ENCODE measurements around the gene PGM2L1.
"Not testable (repeated sequence)": the region's sequence is repeated elsewhere in the genome, so short reads cannot be mapped to it uniquely, and the experiment has no call there.

The PGM2L1 gene

DNA sequence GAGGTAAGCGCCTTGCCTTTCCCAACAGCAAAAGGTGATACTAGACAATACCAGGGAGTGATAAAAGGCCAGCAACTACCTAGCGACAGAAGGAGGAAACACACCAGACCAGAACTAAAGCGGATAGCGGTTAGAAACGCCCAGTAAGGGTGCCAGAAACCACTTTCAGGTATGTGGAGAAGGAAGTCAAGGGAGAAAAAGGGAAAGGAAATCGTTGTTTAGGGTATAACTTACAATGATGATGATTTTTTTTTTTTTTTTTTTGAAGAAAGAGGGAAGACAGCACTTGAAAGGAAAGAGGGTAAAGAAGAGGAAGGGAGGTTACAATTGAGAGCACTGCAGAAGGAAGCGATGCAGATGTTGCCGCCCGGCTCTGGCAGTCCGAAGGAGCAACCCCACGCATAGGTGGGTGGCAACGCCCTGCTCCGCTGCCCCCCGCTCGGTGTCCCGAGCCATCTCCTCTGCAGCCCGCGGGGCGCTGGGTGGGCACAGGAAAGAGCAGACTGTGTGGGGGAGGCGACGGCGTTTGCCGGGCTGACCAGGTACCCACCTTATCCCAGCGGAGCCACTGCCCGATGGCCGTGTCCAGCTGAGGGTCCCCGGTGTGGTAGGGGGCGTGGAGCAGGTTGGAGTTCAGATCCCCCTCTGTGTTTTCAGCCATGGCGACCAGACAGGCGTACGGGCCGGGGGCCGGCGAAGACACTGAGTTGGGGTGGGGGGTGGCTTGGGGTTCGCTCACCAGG is 561 bp downstream of the PGM2L1 start:
- DNase-seq, result peak; percentile 37

DNA sequence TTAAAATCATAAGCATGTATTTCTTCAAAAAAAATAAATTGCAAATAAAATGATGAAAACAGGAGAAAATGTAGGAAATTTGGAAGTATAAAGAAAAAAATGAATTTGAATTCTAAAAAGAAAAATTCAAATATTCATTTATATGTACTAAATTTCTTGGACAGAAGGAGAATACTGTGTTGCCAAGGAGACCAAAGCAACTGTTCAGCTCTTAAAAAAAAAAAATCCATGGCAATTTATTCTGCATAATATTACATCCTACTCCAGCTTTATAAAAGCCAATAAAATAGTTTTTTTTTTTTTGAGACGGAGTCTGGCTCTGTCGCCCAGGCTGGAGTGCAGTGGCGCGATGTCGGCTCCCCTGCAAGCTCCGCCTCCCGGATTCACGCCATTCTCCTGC is 6.0 kb downstream of the PGM2L1 start:
- DNase-seq, result no peak

DNA sequence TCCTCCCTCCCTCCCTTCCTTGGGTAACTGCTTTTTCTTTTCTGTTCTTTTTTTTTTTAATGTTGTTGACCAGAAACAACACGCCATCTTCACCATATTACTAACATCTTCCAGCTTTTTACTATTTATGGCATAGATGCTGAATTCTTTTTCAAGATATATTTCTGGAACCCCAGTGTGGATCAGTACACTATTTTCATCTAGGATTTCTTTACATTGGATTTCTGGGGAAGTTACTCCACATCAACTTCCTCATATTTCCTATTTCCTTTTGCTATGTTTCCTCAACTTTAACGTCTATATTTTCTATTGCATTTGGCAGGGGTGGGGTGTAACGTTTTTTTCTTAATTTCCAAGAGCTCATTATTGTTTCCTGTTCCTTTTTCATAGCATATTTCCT is 7.0 kb downstream of the PGM2L1 start:
- DNase-seq, result no peak

DNA sequence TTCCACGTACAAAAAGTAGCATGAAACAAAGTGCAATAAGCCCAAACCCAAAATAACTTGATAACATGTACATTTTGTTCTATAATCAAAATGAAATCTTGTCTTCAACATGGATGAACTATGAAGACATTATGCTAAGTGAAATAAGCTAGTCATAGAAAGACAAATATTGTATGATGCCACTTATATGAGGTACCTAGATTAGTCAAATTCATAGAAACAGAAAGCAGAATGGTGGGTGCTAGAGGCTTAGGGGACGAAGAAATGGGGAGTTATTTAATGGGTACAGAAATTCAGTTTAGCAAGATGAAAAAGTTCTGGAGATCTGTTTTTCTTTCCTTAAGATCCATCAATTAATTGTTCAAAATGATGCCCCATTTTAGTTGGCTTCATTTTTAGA is 7.5 kb downstream of the PGM2L1 start:
- no peak for DNase-seq

DNA sequence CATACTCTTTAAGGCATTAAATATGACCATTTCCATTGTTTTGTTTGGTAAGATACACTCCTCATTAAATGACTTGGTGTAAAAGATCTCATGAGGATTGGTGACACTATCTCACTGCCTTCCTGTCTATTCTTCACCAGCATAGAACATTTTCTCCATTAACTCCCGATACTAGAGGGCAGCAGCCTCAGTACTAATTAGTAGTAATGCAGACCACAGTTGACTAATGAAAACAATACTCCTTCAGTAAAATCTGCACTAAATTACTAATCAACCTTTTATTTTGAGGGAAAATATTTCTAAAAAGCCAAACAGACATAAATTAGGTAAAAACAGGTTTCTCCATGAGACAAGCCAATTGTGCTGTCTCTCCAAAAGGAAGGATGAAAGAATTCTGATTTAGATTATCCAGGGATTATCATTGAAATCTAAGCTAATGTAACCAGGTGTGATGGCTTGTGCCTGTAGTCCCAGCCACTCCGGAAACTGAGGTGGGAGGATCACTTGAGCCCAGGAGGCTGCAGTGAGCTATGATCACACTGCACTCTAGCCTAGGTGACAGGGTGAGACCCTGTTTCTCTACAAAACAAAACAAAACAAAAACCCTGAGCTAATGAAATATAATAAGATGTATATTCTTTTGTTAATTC is 9.4 kb downstream of the PGM2L1 start:
- DNase-seq, result peak; percentile 78

DNA sequence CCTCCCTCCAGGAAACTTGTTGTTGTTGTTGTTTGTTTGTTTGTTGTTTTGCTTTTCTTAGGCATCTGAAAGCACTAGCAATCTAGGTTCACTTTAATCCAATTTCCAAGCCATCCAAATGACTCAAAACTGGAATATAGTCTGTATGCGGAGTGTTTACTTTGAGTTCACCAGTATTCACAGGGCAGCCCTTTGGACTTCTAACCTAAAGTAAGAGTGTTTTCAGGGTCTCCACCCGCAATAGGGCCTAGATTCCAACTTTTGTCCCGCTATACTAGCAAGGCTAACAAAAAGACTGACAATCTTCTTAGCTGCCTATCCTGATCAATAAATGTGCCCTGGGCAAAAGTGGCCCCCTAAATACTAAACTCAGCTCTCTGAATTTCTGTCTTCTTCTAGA is 13.6 kb downstream of the PGM2L1 start:
- DNase-seq, result no peak

DNA sequence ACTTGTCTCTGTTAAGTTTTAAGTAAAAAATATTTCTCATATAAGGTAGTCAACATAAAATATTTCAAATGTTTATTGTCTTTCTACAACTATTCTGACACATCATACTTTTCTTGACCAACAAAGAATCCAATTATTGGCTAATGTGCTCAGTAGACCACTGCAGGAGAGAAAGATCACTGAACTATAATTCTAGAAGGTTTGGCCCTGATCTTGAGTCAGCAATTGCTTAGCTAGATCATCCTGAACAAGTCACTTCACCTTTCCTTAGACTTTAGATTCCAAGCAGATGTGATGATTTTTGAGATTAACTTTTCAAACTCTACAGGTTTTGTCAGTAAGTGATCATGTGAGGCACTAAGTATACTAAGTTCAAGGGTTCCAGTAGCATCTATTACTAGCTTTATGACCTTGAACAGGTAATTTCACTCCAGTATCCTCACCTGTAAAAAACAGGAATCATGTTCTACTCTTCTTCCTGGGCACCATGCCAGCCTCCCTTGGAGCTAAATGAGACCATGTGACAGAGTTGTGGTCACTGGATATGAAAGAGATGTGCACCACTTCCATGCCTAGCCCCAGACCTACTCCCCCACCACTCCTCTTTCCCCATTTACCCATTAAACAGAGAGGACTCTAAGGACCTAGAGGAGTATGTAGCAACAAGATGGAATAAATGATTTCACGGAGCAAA is 17.3 kb downstream of the PGM2L1 start:
- no peak for DNase-seq

DNA sequence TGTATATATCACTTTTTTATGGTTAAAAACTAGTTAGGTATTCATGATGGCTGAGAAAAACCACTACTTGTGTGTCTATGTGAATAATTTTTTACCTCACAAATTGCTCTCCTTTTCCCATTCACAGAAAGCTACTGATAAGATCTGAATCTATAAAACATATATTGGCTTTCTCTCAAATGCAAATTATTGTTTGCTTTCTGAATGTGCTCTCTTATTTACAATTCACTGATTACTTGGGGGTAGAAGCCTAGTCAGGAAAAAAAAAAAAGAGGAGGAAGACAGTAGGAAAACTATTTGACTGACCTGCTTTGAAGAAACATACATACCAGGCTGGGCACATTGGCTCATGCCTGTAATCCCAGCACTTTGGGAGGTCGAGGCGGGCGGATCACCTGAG is 20.5 kb downstream of the PGM2L1 start:
- no peak for DNase-seq

DNA sequence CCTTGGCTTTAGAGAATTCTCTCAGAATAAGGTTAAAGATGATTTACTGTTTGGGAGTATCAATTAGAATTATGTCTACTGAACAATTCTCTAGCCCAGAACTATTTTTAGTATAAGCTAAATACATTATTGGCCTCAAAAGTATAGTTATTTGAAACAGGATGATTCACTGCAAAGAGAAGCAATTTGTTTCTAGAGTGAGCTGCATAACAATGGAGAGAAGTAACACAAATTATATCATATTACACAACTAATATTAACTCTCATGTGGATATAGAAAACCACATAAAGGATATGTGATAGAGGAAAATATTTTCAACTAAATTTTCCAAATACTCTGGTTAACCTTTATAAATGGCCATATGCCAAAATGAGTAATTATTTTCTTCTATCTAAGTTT is 24.9 kb downstream of the PGM2L1 start:
- no peak for DNase-seq

DNA sequence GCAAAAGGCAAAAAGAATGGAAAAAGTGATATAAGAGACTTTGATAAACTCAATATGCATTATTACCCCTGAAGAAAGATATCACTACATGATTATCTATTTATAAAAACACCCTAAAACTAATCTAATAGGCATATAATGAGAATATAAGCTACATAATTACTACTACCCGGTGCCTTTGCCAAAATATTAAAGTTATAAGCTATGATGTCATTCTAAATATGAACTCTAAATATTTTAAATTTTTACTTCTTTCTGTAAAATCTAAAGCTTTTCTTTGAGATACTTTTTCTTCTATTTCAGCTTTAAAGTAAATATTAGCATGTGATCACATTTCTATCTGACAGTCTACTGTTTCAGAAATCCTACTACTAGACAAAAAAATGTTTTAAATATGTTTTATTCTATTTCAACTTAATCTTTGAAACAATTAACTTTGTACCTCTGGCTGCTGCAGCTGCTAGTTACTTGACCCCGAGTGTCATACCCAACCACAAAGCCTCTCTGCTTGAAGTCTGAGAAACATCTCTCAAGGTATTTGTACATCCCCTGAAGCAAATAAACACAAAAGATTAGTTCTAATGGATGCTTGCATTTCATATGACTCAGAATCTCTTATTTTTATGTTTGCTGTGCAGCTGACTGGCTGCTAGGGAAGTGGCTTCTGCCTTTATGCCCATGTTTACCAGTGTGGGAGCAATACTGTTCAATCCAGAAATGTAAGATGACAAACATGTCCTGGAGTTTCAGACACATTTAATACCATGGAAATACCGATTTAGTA is 26.8 kb downstream of the PGM2L1 start:
- DNase-seq, result no peak

DNA sequence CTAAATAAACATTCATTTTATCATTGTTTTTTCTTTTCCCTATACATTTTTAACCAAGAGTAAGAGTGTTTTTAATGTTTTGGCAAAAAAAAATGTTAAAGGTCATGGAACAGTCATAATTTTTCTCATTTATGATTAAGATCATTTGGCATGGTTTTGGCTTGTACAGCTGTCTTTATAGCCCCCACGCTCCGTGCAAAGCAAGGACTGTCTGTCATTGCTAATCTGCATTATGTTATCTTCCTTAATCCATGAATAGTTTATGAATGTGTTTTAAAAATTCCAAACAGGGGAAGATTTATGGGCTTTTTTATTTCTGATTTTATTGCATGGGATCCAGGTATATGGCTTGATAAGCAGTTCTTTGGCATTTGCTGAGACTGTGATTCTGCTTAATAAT is 28.1 kb downstream of the PGM2L1 start:
- no peak for DNase-seq

DNA sequence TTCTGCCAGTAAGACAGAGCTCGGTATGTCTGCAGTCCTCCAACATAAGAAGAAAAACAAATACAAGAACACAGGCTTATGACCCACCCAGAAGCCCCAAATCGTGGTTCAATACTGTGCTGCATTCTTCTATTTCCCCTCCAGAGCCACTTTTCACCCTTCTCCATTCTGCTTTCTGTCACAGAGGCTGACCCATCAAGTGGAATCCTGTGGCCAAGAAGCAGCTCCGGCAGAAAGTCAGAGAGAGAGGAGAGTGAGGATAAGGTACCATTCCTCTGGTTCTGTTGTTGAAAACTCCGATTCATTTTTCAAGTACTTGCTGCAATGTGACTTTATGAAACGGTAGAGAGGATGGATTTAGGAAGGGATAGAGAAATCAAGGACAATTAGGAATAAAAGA is 30.4 kb downstream of the PGM2L1 start:
- DNase-seq, result no peak

DNA sequence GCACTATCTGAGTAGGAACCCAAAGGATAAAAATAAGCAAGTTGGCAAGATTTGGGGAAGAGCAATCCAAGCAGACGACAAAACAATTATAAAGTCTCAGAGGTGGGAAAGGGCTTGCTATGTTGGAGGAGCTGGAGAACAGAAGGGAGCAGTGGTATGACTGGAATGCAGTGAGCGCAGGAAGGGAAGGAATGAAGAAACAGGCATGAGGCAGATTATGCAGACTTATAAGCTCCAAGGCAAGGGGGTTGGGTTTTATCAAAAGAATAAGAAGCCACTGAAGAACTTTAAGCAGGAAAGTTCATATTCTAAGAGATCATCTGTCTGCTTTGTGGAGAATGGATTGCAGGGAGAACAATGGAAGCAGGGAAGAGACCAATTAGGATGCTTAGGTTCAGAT is 31.7 kb downstream of the PGM2L1 start:
- no peak for DNase-seq

DNA sequence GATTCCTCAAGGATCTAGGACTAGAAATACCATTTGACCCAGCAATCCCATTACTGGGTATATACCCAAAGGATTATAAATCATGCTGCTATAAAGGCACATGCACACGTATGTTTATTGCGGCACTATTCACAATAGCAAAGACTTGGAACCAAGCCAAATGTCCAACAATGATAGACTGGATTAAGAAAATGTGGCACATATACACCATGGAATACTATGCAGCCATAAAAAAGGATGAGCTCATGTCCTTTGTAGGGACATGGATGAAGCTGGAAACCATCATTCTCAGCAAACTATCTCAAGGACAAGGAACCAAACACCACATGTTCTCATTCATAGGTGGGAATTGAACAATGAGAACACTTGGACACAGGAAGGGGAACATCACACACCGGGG is 32.4 kb downstream of the PGM2L1 start:
- DNase-seq, result not testable (repeated sequence)

DNA sequence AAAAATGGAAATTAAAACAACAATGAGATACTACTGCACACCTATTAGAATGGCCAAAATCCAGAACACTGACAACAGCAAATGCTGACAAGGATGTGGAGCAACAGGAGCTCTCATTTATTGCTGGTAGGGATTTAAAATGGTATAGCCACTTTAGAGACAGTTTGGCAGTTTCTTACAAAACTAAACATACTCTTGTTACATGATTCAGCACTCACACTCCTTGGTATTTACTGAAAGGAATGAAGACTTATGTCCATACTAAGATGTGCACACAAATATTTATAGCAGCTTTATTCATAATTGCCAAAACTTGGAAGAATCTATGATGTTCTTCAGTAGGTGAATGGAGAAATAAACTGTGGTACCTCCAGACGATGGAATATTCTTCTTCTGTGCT is 40.8 kb downstream of the PGM2L1 start:
- no peak for DNase-seq

DNA sequence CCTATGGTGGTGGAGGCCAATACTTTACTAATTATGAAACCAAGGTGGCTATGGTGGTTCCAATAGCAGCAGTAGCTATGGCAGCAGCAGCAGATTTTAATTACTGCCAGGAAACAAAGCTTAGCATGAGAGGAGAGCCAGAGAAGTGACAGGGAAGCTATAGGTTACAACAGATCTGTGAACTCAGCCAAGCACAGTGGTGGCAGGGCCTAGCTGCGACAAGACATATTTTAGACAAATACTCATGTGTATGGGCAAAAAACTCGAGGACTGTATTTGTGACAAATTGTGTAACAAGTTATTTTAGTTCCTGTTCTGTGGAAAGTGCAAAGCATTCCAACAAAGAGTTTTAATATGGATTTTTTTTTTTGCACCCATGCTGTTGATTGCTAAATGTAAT is 42.6 kb downstream of the PGM2L1 start:
- no peak for DNase-seq

DNA sequence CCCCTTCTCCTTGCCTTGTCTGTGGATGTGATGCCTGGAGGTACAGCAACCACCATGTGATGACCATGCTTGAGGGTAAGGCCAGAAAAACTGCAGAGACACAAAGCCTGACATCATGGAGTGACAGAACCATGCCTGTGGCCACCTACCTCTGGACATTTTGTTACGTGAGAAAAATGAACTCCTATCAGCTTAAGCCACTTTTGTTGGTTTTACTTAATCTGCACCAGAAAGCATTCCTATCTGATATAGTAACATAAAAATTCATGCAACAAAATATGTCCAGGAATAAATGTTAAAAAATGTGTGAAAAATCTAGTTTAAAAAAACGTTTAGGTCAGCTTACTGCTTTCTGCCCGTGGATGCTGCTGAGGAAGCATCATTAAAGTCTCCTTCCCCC is 44.2 kb downstream of the PGM2L1 start:
- no peak for DNase-seq

DNA sequence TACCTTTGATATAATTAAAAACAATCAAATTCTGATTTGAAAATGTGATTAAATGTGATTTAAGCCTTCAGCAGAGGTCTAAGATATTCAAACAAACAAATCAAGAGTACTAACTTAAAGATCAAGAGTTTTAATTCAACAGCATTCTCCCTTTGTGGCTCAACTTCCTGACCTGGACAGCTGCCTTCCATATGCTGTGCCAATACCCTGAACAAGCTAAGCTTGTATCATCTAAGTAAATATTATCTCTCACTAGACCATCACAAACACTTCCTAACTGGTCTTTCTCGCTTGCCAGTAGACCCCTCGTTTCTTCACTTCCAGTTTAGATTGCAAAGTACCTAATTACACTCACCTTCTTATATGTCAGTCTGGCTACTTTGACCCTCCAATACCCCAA is 50.9 kb downstream of the PGM2L1 start:
- no peak for DNase-seq

DNA sequence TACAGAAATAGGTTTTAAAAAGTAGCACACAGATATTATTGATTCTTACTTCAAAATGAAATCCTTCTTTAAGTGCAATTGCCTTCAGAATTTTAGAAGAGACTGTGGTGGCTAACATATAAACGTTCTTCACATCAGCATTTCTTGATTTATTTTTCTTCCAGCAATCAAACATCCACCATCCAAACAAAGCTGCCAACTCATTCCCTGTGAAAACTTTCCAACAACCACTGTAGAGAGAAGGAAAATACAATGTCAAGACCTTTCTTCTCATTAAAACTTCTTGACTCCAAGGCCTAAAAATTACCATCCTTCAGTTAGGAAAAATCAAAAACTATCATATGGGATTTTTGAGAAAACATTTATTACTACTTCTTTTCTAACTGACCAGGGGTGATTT is 52.8 kb downstream of the PGM2L1 start:
- no peak for DNase-seq

DNA sequence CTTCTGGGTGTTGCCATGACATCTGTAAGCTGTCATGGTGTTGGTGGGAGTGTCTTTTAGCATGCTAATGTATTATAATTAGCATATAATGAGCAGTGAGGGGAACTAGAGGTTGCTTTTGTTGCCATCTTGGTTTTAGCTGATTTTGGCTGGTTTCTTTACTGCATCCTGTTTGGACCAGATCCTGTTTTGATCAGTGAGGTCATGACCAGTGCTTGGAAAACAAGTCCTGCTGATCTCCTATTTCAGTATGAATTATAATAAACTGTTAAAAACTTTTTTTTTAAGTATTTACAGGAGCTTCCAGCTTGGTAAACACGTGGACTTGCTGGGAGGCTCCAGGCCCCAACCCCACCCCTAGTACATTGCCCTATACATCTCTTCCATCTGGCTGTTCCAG is 56.3 kb downstream of the PGM2L1 start:
- no peak for DNase-seq

DNA sequence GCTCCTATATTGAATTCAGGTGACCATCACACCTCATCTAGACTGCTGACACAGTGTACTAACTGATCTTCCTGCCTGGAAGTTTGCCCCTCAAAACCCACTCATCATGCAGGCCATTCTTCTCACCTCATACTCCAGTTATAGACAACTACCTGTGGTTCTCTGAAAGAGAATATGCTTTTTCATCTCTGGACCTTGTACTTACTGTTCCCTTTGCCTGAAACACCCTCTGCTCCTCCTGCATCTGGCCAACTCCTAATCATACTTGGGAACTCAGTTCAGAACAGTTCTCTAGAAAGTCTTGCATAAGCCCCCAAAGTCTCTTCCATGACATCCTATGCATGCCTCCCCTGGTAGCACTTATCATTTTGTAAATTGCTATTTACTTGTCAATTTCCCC is 58.6 kb downstream of the PGM2L1 start:
- DNase-seq, result no peak

DNA sequence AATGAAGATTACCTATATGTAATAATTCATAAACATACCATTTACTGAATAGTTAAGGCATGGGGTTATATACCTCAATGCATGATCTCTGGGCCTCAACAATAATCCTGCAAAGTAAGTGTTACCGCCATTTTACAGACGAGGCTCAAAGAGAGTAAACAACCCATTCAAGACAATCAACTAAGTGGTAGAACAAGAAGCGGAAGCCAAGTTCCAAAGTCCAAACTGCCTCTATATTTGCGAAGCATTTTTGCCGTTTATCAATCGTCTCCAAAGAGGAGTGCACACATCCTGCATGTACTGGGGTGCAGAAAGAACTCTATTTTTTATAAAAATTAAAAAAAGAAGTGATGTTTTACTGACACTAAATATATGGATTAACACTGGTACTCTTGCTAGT is 59.3 kb downstream of the PGM2L1 start:
- DNase-seq, result no peak

DNA sequence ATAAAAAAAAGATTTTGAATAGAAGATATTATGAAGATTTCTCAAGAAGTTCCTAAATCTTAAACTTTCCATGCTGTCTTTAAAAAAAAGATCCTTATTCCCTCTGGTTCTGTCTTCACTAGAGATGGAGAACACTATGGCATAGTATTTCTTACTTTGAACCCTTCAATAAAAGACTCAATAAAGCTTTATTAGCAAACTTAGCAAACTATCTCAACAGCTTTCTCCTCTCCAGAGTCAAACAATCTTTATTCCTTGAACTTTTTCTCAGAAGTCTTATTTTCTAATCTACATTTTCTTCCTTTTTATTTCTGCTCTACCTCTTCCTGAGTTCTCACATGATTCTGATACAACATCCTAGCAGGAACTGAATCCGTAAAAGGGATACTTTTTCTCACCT is 65.0 kb downstream of the PGM2L1 start:
- no peak for DNase-seq

DNA sequence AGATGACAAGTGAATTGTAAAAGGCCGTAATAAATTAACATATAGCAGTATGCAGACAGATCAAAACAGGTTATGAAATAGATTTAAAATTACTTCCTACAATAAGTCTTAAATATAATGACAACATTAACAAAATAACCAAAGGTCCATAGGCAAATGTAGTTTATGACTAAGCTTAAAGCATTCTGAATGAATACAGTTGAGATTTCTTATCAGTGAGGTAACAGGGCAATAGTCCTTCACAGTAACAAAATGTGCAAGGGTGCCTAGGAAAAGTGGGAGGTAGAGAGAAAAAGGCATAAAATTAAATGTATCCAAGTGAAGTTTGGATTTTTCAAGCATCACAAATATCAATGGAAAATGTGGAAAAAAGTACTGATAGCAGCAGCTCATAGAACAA is 65.9 kb downstream of the PGM2L1 start:
- no peak for DNase-seq

All from stimulated activated CD4-positive, alpha-beta T cell treated with anti-CD3 and anti-CD28 coated beads, Interleukin-15, amount 100 ng/mL, for 24 hours (primary cell).